Endothelial cell of umbilical vein (primary cell): ENCODE results near the gene PRMT9. TPM values are rescaled to one million over a fixed set of nuclear protein-coding genes. Genes with fewer than 3 reads are reported as not detected.

ENCODE experiments used
- BruUV-seq: library from RNA; stranded (reverse); fragments of 400-500 nt; replicated peaks from 2 replicates; lab custom pipeline; 2021; lab: Mats Ljungman, UMichigan
- CTCF ChIA-PET: fragments of 300-600, 350-600 bp; sonication (Branson Sonifier 250); formaldehyde crosslinking; loops from one replicate; lab custom pipeline; 2021; ENCODE audit warnings: antibody characterized with exemption, inconsistent platforms; lab: Charles Lee
- POLR2A ChIA-PET: fragments of 300-600, 350-600 bp; sonication (Branson Sonifier 250); formaldehyde crosslinking; loops from one replicate; lab custom pipeline; 2021; ENCODE audit warnings: antibody characterized with exemption, inconsistent platforms; lab: Charles Lee
- DNase-seq: peaks from one replicate; pipeline ENCODE4 v3.0.0-alpha.2; 2011; ENCODE audit warnings: low read depth, low spot score
- FAIRE-seq: peaks from 2 replicates; lab custom pipeline; 2011; peaks lifted over from hg19 to GRCh38; lab: Jason Lieb, UNC
- H2AFZ ChIP-seq: 2 replicates; pipeline ENCODE4 v1.6.0; 2012; ENCODE audit warnings: low read depth, low read length, control low read depth, inconsistent platforms
- H3K27ac ChIP-seq: 2 replicates; pipeline ENCODE4 v1.5.1; 2011; ENCODE audit warnings: low read depth, mild to moderate bottlenecking, control low read depth, low read length, moderate library complexity; ENCODE audit not compliant: insufficient read depth
- H3K27me3 ChIP-seq, 2 experiments: 2 replicates each; pipeline versions ENCODE4 v1.6.0 to v1.6.1; 2011; ENCODE audit warnings: low read length in 2 of 2, mixed read lengths in 1 of 2; ENCODE audit not compliant: control insufficient read depth in 2 of 2, insufficient read depth in 2 of 2
- H3K36me3 ChIP-seq, 2 experiments: 2 replicates in 1 of 2; 3 replicates in 1 of 2; pipeline ENCODE4 v1.5.1; 2011; ENCODE audit warnings: low read length in 2 of 2, mild to moderate bottlenecking in 1 of 2, moderate library complexity in 1 of 2; ENCODE audit not compliant: control insufficient read depth in 2 of 2, insufficient read depth in 2 of 2; ENCODE audit errors: extremely low read depth in 1 of 2
- H3K4me1 ChIP-seq: 3 replicates; pipeline ENCODE4 v1.5.1; 2011; ENCODE audit warnings: mild to moderate bottlenecking, low read length; ENCODE audit not compliant: control insufficient read depth, insufficient read depth; ENCODE audit errors: extremely low read depth
- H3K4me2 ChIP-seq: 2 replicates; pipeline ENCODE4 v1.6.1; 2011; ENCODE audit warnings: low read length, control low read depth, mixed read lengths; ENCODE audit not compliant: insufficient read depth
- H3K4me3 ChIP-seq, 3 experiments: fragments of 200-600 bp in 1 of 3; sonication (generic), shearing (Covaris generic) in 1 of 3; replicated peaks in 1 of 3; 2 replicates each; pipeline ENCODE4 v1.5.1; 2011 to 2016; ENCODE audit warnings: control low read depth in 3 of 3, low read length in 3 of 3, mild to moderate bottlenecking in 2 of 3, inconsistent platforms in 1 of 3, low read depth in 1 of 3, moderate library complexity in 1 of 3; ENCODE audit not compliant: insufficient read depth in 1 of 3
- H3K79me2 ChIP-seq: 2 replicates; pipeline ENCODE4 v1.6.0; 2012; ENCODE audit warnings: low read length, inconsistent platforms; ENCODE audit not compliant: control insufficient read depth, insufficient read depth
- H3K9ac ChIP-seq: replicated peaks from 2 replicates; pipeline ENCODE3; 2011; ENCODE audit warnings: low read length, control low read depth; ENCODE audit not compliant: insufficient read depth; ENCODE audit errors: extremely low read depth
- H3K9me1 ChIP-seq: replicated peaks from 3 replicates; pipeline ENCODE4 v1.6.0; 2011; ENCODE audit warnings: mild to moderate bottlenecking, low read length; ENCODE audit not compliant: control insufficient read depth, insufficient read depth; ENCODE audit errors: extremely low read depth
- H3K9me3 ChIP-seq: replicated peaks from 2 replicates; pipeline ENCODE4 v1.5.1; 2012; ENCODE audit warnings: low read length, inconsistent platforms; ENCODE audit not compliant: control insufficient read depth, insufficient read depth
- H4K20me1 ChIP-seq: replicated peaks from 2 replicates; pipeline ENCODE3; 2011; ENCODE audit warnings: mild to moderate bottlenecking, low read length; ENCODE audit not compliant: control insufficient read depth, insufficient read depth; ENCODE audit errors: extremely low read depth
- EZH2 ChIP-seq: IDR thresholded peaks from 2 replicates; pipeline ENCODE4 v1.6.1; 2012; ENCODE audit warnings: borderline replicate concordance, low read depth, mild to moderate bottlenecking, moderate library complexity, low read length, inconsistent platforms; ENCODE audit not compliant: severe bottlenecking
- FOS ChIP-seq: IDR thresholded peaks from 2 replicates; pipeline ENCODE4 v1.6.1; 2011; ENCODE audit warnings: mild to moderate bottlenecking, low read length, moderate library complexity, borderline replicate concordance; ENCODE audit not compliant: insufficient read depth
- GATA2 ChIP-seq: IDR thresholded peaks from 2 replicates; pipeline ENCODE4 v1.7.0; 2011; ENCODE audit warnings: low read depth, mild to moderate bottlenecking, moderate library complexity, mixed read lengths, low read length; ENCODE audit not compliant: insufficient read length, insufficient read depth
- JUN ChIP-seq: IDR thresholded peaks from 2 replicates; pipeline ENCODE4 v1.6.1; 2011; ENCODE audit warnings: borderline replicate concordance, low read depth; ENCODE audit not compliant: insufficient read length, insufficient read depth
- MYC ChIP-seq: IDR thresholded peaks from one replicate; pipeline ENCODE4 v1.6.1; 2011; ENCODE audit warnings: mild to moderate bottlenecking, low read depth, low read length
- POLR2A ChIP-seq: IDR thresholded peaks from 2 replicates; pipeline ENCODE4 v1.6.1; 2012; ENCODE audit warnings: low read depth, mild to moderate bottlenecking, control low read depth, low read length
- POLR2AphosphoS5 ChIP-seq: IDR thresholded peaks from 2 replicates; pipeline ENCODE4 v1.6.1; 2012; ENCODE audit warnings: low read depth, mild to moderate bottlenecking, control low read depth, low read length, moderate library complexity; ENCODE audit not compliant: insufficient read depth
- dilution Hi-C: fragments of 300-500 bp; cut with MboI; formaldehyde crosslinking; loops from one replicate; pipeline ENCODE4 v1.15.0; 2019; ENCODE audit warnings: low sequenced_read_pairs; ENCODE audit not compliant: extremely low pct_ligation_motif_present
- intact Hi-C: fragments of 100-400 bp; cut with micrococcal nuclease; formaldehyde crosslinking; loops from one replicate; pipeline ENCODE4 v1.10.0; 2022
- polyA plus RNA-seq, 4 experiments: library from polyadenylated mRNA; depleted of rRNA in 3 of 4; stranded (reverse) in 3 of 4; unstranded in 1 of 4; fragments of >200 nt; gene quantifications; 2 replicates each; pipeline versions ENCODE4 v1.2.1 to v1.2.3, GENCODE V29; 2011 to 2012; ENCODE audit warnings: missing spikeins in 1 of 4
- total RNA-seq: library from RNA; stranded (reverse); gene quantifications from 2 replicates; pipeline ENCODE4 v1.2.3, GENCODE V29; 2021
- TF ChIP-seq, protein P1 (sequence below): IDR thresholded peaks from 2 replicates; pipeline ENCODE4 v1.6.1; 2011; ENCODE audit not compliant: insufficient read depth, insufficient read length
- TF ChIP-seq, protein P2 (sequence below), 2 donors: IDR thresholded peaks; 1 replicate in 1 of 2; 2 replicates in 1 of 2; pipeline ENCODE4 v1.5.1; 2011; ENCODE audit warnings: low read length in 2 of 2, mild to moderate bottlenecking in 2 of 2, moderate library complexity in 2 of 2, control low read depth in 1 of 2, inconsistent platforms in 1 of 2, low read depth in 1 of 2; ENCODE audit not compliant: insufficient read depth in 1 of 2; ENCODE audit errors: extremely low read depth in 1 of 2

Gene PRMT9
- total and polyA plus RNA-seq, 2 donors (not counting 3 experiments of a cell fraction or from before 2014, with no cell fraction given), result 3.2 to 9.0 TPM

DNA sequence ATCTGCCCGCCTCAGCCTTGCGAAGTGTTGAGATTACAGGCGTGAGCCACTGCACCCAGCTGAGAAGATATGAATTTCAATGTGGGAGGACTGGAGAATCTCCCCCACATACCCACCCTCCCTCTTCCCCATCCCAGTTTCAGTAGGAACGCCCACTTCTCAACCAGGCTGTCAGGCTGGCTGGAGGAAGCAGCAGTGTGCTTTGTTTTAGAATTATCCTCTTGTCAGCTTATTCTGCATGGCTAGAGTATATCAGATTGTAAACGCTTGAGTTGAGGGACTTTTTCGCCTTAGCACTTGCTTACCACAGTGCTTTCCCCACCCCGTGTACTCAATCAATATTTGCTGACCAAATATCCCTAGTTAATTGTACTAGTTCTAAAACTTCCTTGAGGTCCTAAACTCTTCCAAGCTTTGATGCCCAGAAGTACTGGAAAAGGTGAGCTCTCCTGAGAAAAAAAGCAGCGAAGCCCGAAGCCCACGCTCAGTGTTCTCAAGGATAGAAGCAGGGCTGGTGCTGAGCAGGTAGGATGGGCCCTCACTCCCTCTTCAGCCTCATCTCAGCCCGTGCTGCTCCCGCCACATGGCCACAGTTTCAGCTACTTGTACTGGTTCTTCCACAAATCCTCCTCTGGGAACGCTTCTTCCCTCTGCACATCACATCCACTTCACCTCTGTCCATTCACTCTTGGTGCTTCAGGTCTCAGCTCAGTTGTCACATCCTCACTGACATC is 40.7 kb upstream of the PRMT9 start:
- H3K27ac ChIP-seq, result no peak overlapping the region
- H3K4me1 ChIP-seq, result no peaks in the 10 kb centered on the region
- no peak for FAIRE-seq
- no peaks in the 10 kb centered on the region for H3K9me1 ChIP-seq
- DNase-seq, result no peak
- dilution Hi-C loops, result no loop called here
- CTCF ChIA-PET, result interaction anchor here (1.4 kb wide), 1 partner anchor 142 kb away, joined by 8 read pairs; no protein-coding TSS in a partner anchor
- H3K79me2 ChIP-seq, result no peaks in the 10 kb centered on the region
- no peaks in the 10 kb centered on the region for H3K27me3 ChIP-seq
- no peaks in the 10 kb centered on the region for H4K20me1 ChIP-seq
- TF ChIP-seq, protein P1, sequence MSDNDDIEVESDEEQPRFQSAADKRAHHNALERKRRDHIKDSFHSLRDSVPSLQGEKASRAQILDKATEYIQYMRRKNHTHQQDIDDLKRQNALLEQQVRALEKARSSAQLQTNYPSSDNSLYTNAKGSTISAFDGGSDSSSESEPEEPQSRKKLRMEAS, result no peak
- TF ChIP-seq FOS (no peak), POLR2A (no peak), JUN (no peak), MYC (no peak), EZH2 (no peak), GATA2 (no peak), POLR2AphosphoS5 (no peak)
- TF ChIP-seq, protein P2, sequence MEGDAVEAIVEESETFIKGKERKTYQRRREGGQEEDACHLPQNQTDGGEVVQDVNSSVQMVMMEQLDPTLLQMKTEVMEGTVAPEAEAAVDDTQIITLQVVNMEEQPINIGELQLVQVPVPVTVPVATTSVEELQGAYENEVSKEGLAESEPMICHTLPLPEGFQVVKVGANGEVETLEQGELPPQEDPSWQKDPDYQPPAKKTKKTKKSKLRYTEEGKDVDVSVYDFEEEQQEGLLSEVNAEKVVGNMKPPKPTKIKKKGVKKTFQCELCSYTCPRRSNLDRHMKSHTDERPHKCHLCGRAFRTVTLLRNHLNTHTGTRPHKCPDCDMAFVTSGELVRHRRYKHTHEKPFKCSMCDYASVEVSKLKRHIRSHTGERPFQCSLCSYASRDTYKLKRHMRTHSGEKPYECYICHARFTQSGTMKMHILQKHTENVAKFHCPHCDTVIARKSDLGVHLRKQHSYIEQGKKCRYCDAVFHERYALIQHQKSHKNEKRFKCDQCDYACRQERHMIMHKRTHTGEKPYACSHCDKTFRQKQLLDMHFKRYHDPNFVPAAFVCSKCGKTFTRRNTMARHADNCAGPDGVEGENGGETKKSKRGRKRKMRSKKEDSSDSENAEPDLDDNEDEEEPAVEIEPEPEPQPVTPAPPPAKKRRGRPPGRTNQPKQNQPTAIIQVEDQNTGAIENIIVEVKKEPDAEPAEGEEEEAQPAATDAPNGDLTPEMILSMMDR (IDR thresholded peaks at IDR 0.05; ENCODE audit: extremely low read depth in 1 of 2, insufficient read depth in 1 of 2, low read depth in 1 of 2, low read length in 2 of 2), result no peak
- H3K36me3 ChIP-seq, result no peaks in the 10 kb centered on the region
- intact Hi-C loops, result no loop called here
- no peaks in the 10 kb centered on the region for H3K9me3 ChIP-seq
- no TSS peak for BruUV-seq
- H2AFZ ChIP-seq, result no peak overlapping the region
- POLR2A ChIA-PET, result interaction anchor here (0.7 kb wide), 1 partner anchor 46 kb away, joined by 4 read pairs; no protein-coding TSS in a partner anchor
- no peak overlapping the region for H3K4me3 ChIP-seq
- H3K9ac ChIP-seq, result no peak overlapping the region
- no peak overlapping the region for H3K4me2 ChIP-seq
